ENCODE data around the gene LDB1.
A peak's percentile ranks its signal among the peaks of the same experiment; 100 is the strongest.

LDB1 gene

GRCh38 chr10:102065561-102066398 is 54.4 kb downstream of the LDB1 start:
- Histone ChIP-seq H3K9me3 (replicated peaks in 1 of 11) (no peaks in the 10 kb centered on the region), H3K27me3 (no peaks in the 10 kb centered on the region), H3K4me1 (peaks cover 35 to 54% (median 44%) of the 10 kb centered on the region in 10 experiments), H3K4me2 (peak overlapping the region; percentile 96 to 100 (median 99)), H3K9ac (peak overlapping the region; percentile 89 to 97 (median 94)), H3K27ac (peak overlapping the region; percentile 86 to 92 (median 90)), H3K4me3 (peak overlapping the region; percentile 82 to 99 (median 90)), H4K20me1 (peaks cover 19 to 51% (median 40%) of the 10 kb centered on the region in 11 experiments; a peak in 21 of 22 replicates), H3K36me3 (peaks cover 17 to 39% (median 27%) of the 10 kb centered on the region in 11 experiments)
- TF ChIP-seq Cebpa-rat (IDR thresholded peaks at IDR 0.05), result no peak

- H3K4me3 ChIP-seq, result peak within 1 kb of the TSS; percentile 82 to 99 (median 90)
- H3K27me3 ChIP-seq, result no peaks in the 10 kb centered on the region
- H4K20me1 ChIP-seq, result peaks cover 19 to 43% (median 39%) of the 10 kb centered on the region in 11 experiments; a peak in 21 of 22 replicates
- TF ChIP-seq Cebpa-rat (IDR thresholded peaks at IDR 0.05), result no peak; a peak in 1 of 22 replicates
- no peaks in the 10 kb centered on the region for H3K9me3 ChIP-seq (replicated peaks in 1 of 11)
- H3K9ac ChIP-seq, result peak within 1 kb of the TSS; percentile 89 to 97 (median 94)
- H3K4me1 ChIP-seq, result peaks cover 35 to 48% (median 44%) of the 10 kb centered on the region in 10 experiments
- peak within 1 kb of the TSS; percentile 96 to 100 (median 99) for H3K4me2 ChIP-seq
- H3K27ac ChIP-seq, result peak within 1 kb of the TSS; percentile 86 to 92 (median 90)
- peaks cover 17 to 33% (median 25%) of the 10 kb centered on the region in 11 experiments for H3K36me3 ChIP-seq
Measured at GRCh38 chr10:102064868-102065560, 55.2 kb downstream of the LDB1 start, which contains the start of gene HPS6. Gene HPS6 (plus strand): TSS chr10:102065349. CDS start chr10:102065475, 126 bp downstream.

- Histone ChIP-seq H3K4me2 (peak overlapping the region; percentile 96 to 100 (median 99)), H3K9ac (peak overlapping the region; percentile 89 to 97 (median 94); a peak in 19 of 22 replicates), H3K9me3 (replicated peaks in 1 of 11) (no peaks in the 10 kb centered on the region), H4K20me1 (peaks cover 19 to 40% (median 36%) of the 10 kb centered on the region in 11 experiments; a peak in 21 of 22 replicates), H3K36me3 (peaks cover 15 to 30% (median 25%) of the 10 kb centered on the region in 11 experiments), H3K27me3 (no peaks in the 10 kb centered on the region), H3K27ac (peak overlapping the region; percentile 23 to 92 (median 90); a peak in 21 of 22 replicates), H3K4me1 (peaks cover 35 to 45% (median 42%) of the 10 kb centered on the region in 10 experiments), H3K4me3 (peak overlapping the region; percentile 82 to 99 (median 90))
- peak in 2 of 11 experiments; percentile 20 to 35; a peak in 2 of 22 replicates for TF ChIP-seq Cebpa-rat (IDR thresholded peaks at IDR 0.05)
Measured at GRCh38 chr10:102064503-102064867, 55.7 kb downstream of the LDB1 start.

- Histone ChIP-seq H4K20me1 (peaks cover 0 to 2% (median 0%) of the 10 kb centered on the region in 11 experiments; a peak in 6 of 22 replicates), H3K4me3 (no peak overlapping the region), H3K4me2 (no peak overlapping the region), H3K27ac (no peak overlapping the region), H3K27me3 (no peaks in the 10 kb centered on the region), H3K4me1 (peaks cover 9 to 17% (median 13%) of the 10 kb centered on the region in 10 experiments), H3K36me3 (no peaks in the 10 kb centered on the region), H3K9me3 (replicated peaks in 1 of 11) (no peaks in the 10 kb centered on the region), H3K9ac (no peak overlapping the region)
- TF ChIP-seq Cebpa-rat (IDR thresholded peaks at IDR 0.05), result no peak
Measured at GRCh38 chr10:102059987-102060386, 60.2 kb downstream of the LDB1 start.
